AG10803 (cell line): ENCODE data around the gene CWC27.

Experiments
- DNase-seq: peaks from one replicate; pipeline ENCODE4 v3.0.0; 2010; ENCODE audit warnings: low read depth
- H3K4me3 ChIP-seq: 2 replicates; pipeline ENCODE4 v1.5.1; 2011; ENCODE audit warnings: mild to moderate bottlenecking, low read length, control low read depth
- CTCF ChIP-seq: conservative IDR thresholded peaks from 2 replicates; pipeline ENCODE4 v1.5.1; 2011; ENCODE audit warnings: mild to moderate bottlenecking, low read length, control low read depth, inconsistent platforms

CWC27 gene

GRCh38 chr5:64873441-64873840, 104.7 kb downstream of the CWC27 start:
- no peak for TF ChIP-seq CTCF
- DNase-seq, result no peak
- no peak overlapping the region for H3K4me3 ChIP-seq

DNA sequence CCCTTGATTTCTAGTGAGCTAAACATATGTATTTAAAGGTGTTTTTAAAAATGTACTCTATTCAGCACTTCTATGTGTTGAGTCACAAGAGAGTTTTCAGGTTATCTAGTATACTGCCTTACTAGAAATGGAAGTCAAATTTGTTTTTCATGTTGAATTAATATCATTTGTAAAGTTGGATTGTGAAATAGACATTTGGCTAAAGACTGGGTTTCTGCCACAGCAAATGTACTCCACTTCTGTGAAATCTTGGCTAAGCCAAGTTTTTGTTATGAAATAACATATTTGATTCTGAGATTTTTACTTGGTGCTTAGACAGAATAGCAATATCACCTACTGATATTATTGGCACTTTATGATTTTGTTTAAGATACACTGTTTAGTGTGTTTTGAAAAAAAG, 106.0 kb downstream of the CWC27 start:
- H3K4me3 ChIP-seq, result no peak overlapping the region
- DNase-seq, result peak; percentile 39
- TF ChIP-seq CTCF, result no peak

GRCh38 chr5:64876203-64876602, 107.5 kb downstream of the CWC27 start:
- peak; percentile 7 for DNase-seq
- TF ChIP-seq CTCF, result no peak
- no peak overlapping the region for H3K4me3 ChIP-seq

- no peak for DNase-seq
- no peak overlapping the region for H3K4me3 ChIP-seq
- TF ChIP-seq CTCF, result no peak
Observed at GRCh38 chr5:64880821-64881220, 112.1 kb downstream of the CWC27 start.

- TF ChIP-seq CTCF, result no peak
- H3K4me3 ChIP-seq, result no peak overlapping the region
- no peak for DNase-seq
Observed at GRCh38 chr5:64883912-64884311, 115.2 kb downstream of the CWC27 start.

- no peak for DNase-seq
- TF ChIP-seq CTCF, result no peak
- H3K4me3 ChIP-seq, result no peak overlapping the region
Observed at GRCh38 chr5:64884541-64884940, 115.8 kb downstream of the CWC27 start.

DNA sequence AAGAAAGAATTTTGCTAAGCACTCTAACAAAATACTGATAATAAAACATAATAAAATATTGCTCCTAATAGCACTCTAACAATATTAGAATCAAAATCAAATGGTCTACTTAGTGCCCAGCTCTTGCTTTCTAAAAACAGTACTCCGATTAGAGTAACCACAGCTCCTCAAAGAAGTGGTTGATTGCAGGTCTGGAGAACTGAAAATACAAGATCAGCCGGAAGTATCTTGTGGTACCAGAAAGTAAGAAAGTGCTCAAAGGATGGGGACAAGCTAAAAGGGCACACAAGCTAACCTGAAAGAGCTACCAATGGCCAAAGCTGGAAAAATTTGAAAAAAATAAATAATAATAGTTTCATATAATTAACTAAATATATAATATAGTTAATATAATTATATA, 119.2 kb downstream of the CWC27 start:
- DNase-seq, result no peak
- no peak for TF ChIP-seq CTCF
- no peak overlapping the region for H3K4me3 ChIP-seq
